Measurements from ENCODE around the gene VWDE. TPM values are rescaled to one million over a fixed set of nuclear protein-coding genes. Genes with fewer than 3 reads are reported as not detected.

Gene VWDE
- total RNA-seq, 1 experiment from 2014 or later = 0.70 TPM

GRCh38 chr7:12373580-12374263, 29.9 kb downstream of the VWDE start:
- Mint-ChIP-seq H3K27ac (ENCODE audit: unreplicated experiment) (no peak overlapping the region), H3K27me3 (ENCODE audit: insufficient read depth, unreplicated experiment) (peaks cover 4% of the 10 kb centered on the region), H3K4me3 (ENCODE audit: unreplicated experiment) (no peak overlapping the region), H3K36me3 (ENCODE audit: insufficient read depth, unreplicated experiment) (no peaks in the 10 kb centered on the region), H3K9me3 (ENCODE audit: unreplicated experiment) (no peaks in the 10 kb centered on the region), H3K4me1 (ENCODE audit: low read depth, unreplicated experiment) (no peaks in the 10 kb centered on the region)
- H3K4me1 ChIP-seq = no peaks in the 10 kb centered on the region
- H3K27me3 ChIP-seq (replicated peaks; ENCODE audit: control insufficient read depth, insufficient read depth, low read length) = no peaks in the 10 kb centered on the region
- no peak overlapping the region for H3K4me3 ChIP-seq (ENCODE audit: low read depth, low read length)
- intact Hi-C loops (cut with micrococcal nuclease; ENCODE audit: unreplicated experiment) = no loop called here
- H3K36me3 ChIP-seq (ENCODE audit: control insufficient read depth, insufficient read depth, low read length) = no peaks in the 10 kb centered on the region
- no peak for DNase-seq
- no peak for TF ChIP-seq CTCF (IDR thresholded peaks at IDR 0.05; ENCODE audit: insufficient read depth in 1 of 2, low read depth in 1 of 2, low read length in 1 of 2, severe bottlenecking in 1 of 2, unreplicated experiment in 1 of 2)
- BruUV-seq (replicated peaks) = no TSS peak
- CTCF ChIA-PET = no interaction called here
- POLR2A ChIA-PET = no interaction called here
- H3K9me3 ChIP-seq = no peaks in the 10 kb centered on the region

DNA sequence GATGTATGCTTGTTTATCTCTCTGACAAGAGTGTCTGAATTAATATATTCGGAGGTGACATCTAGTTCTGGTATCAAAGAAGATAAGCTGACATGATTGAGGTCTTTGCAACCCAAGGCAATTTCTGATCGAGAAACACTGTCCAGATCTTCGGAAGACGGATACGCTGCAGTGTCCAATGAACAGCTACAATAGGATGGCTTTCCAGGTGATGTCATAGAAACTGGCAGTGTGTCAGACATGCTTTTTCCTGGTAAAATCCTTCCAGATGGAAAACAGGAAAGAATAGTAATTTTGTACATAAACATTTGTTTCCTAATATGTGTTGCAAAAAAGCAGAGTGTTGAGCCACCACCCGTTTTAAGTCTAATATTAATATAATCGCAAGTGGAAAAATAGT, 33.4 kb downstream of the VWDE start:
- H3K9me3 Mint-ChIP-seq (ENCODE audit: unreplicated experiment) = no peaks in the 10 kb centered on the region
- no peaks in the 10 kb centered on the region for H3K4me1 ChIP-seq
- H3K36me3 ChIP-seq (ENCODE audit: control insufficient read depth, insufficient read depth, low read length) = no peaks in the 10 kb centered on the region
- H3K27ac Mint-ChIP-seq (ENCODE audit: unreplicated experiment) = no peak overlapping the region
- DNase-seq = no peak
- TF ChIP-seq CTCF (IDR thresholded peaks at IDR 0.05; ENCODE audit: insufficient read depth in 1 of 2, low read depth in 1 of 2, low read length in 1 of 2, severe bottlenecking in 1 of 2, unreplicated experiment in 1 of 2) = no peak
- H3K4me1 Mint-ChIP-seq (ENCODE audit: low read depth, unreplicated experiment) = no peaks in the 10 kb centered on the region
- ChIA-PET CTCF (no interaction called here), POLR2A (no interaction called here)
- H3K36me3 Mint-ChIP-seq (ENCODE audit: insufficient read depth, unreplicated experiment) = no peaks in the 10 kb centered on the region
- H3K27me3 Mint-ChIP-seq (ENCODE audit: insufficient read depth, unreplicated experiment) = no peaks in the 10 kb centered on the region
- no TSS peak for BruUV-seq (replicated peaks)
- no peak overlapping the region for H3K4me3 Mint-ChIP-seq (ENCODE audit: unreplicated experiment)
- no peaks in the 10 kb centered on the region for H3K9me3 ChIP-seq
- H3K27me3 ChIP-seq (replicated peaks; ENCODE audit: control insufficient read depth, insufficient read depth, low read length) = no peaks in the 10 kb centered on the region
- intact Hi-C loops (cut with micrococcal nuclease; ENCODE audit: unreplicated experiment) = no loop called here
- no peak overlapping the region for H3K4me3 ChIP-seq (ENCODE audit: low read depth, low read length)

- Mint-ChIP-seq H3K4me1 (ENCODE audit: low read depth, unreplicated experiment) (no peaks in the 10 kb centered on the region), H3K27ac (ENCODE audit: unreplicated experiment) (no peak overlapping the region), H3K36me3 (ENCODE audit: insufficient read depth, unreplicated experiment) (no peaks in the 10 kb centered on the region), H3K27me3 (ENCODE audit: insufficient read depth, unreplicated experiment) (peaks cover 2% of the 10 kb centered on the region), H3K9me3 (ENCODE audit: unreplicated experiment) (no peaks in the 10 kb centered on the region), H3K4me3 (ENCODE audit: unreplicated experiment) (no peak overlapping the region)
- Histone ChIP-seq H3K4me1 (no peaks in the 10 kb centered on the region), H3K36me3 (ENCODE audit: control insufficient read depth, insufficient read depth, low read length) (no peaks in the 10 kb centered on the region), H3K4me3 (ENCODE audit: low read depth, low read length) (no peak overlapping the region), H3K27me3 (replicated peaks; ENCODE audit: control insufficient read depth, insufficient read depth, low read length) (no peaks in the 10 kb centered on the region), H3K9me3 (no peaks in the 10 kb centered on the region)
- POLR2A ChIA-PET = no interaction called here
- intact Hi-C loops (cut with micrococcal nuclease; ENCODE audit: unreplicated experiment) = no loop called here
- CTCF ChIA-PET = no interaction called here
- no peak for TF ChIP-seq CTCF (IDR thresholded peaks at IDR 0.05; ENCODE audit: insufficient read depth in 1 of 2, low read depth in 1 of 2, low read length in 1 of 2, severe bottlenecking in 1 of 2, unreplicated experiment in 1 of 2)
- DNase-seq = no peak
- no TSS peak for BruUV-seq (replicated peaks)
Observed at GRCh38 chr7:12369756-12370155, 33.9 kb downstream of the VWDE start.

All from Caco-2 (cell line).